Thyroid gland (tissue), 4 donors: ENCODE data around the gene ADO. TPM values are rescaled to one million over a fixed set of nuclear protein-coding genes. Genes with fewer than 3 reads are reported as not detected.

Experiments used
- DNase-seq, 2 donors: peaks; one replicate each; pipeline ENCODE4 v3.0.0-alpha.2; 2019
- H3K27ac ChIP-seq, 3 donors: fragments of 200-600 bp; sonication (generic); 1 replicate in 2 of 3; 2 replicates in 1 of 3; pipeline ENCODE4 v1.5.1; 2016 to 2019; ENCODE audit warnings: mild to moderate bottlenecking in 1 of 3, moderate library complexity in 1 of 3
- H3K27me3 ChIP-seq: fragments of 200-600 bp; sonication (generic); one replicate; pipeline ENCODE4 v1.5.1; 2019
- H3K36me3 ChIP-seq, 2 donors: fragments of 200-600 bp; sonication (generic); one replicate each; pipeline ENCODE4 v1.5.1; 2016 to 2019
- H3K4me1 ChIP-seq, 2 donors: fragments of 200-600 bp; sonication (generic); one replicate each; pipeline ENCODE4 v1.5.1; 2017 to 2019
- H3K4me3 ChIP-seq, 3 donors: fragments of 200-600 bp; sonication (generic); replicated peaks in 1 of 3; 1 replicate in 2 of 3; 2 replicates in 1 of 3; pipeline ENCODE4 v1.5.1; 2016; ENCODE audit warnings: mild to moderate bottlenecking in 1 of 3
- H3K9me3 ChIP-seq: fragments of 200-600 bp; sonication (generic); one replicate; pipeline ENCODE4 v1.5.1; 2017
- POLR2A ChIP-seq, 2 donors: fragments of 450-650 bp; IDR thresholded peaks; one replicate each; pipeline ENCODE4 v1.6.1; 2017; ENCODE audit warnings: antibody characterized with exemption in 2 of 2, mild to moderate bottlenecking in 2 of 2, moderate library complexity in 1 of 2
- WGBS, 2 donors: methylation state at CpG; one replicate each; pipeline ENCODE4 v1.1.5; 2017; 5-methylcytosine and 5-hydroxymethylcytosine counted together
- intact Hi-C: fragments of 100-400 bp; cut with DNase I; formaldehyde crosslinking; loops from one replicate; pipeline ENCODE4 v1.15.1; 2023
- total RNA-seq, 4 donors: library from RNA; depleted of rRNA; stranded (reverse); fragments of >200 nt; gene quantifications; one replicate each; pipeline ENCODE4 v1.2.3, GENCODE V29; 2016
- TF ChIP-seq, protein P1 (sequence below), 6 experiments: fragments of 200-600 bp in 3 of 6; fragments of 450-650 bp in 3 of 6; sonication (generic) in 3 of 6; IDR thresholded peaks; one replicate each; pipeline ENCODE4 v1.5.1; 2016 to 2019; ENCODE audit warnings: antibody characterized with exemption in 6 of 6, mild to moderate bottlenecking in 2 of 6, inconsistent platforms in 1 of 6, moderate library complexity in 1 of 6

Gene ADO
- total RNA-seq, 4 donors from 2014 or later, result 21.8 to 29.7 (median 24.6) TPM

- H3K27me3 ChIP-seq, result no peaks in the 10 kb centered on the region
- H3K36me3 ChIP-seq, result no peaks in the 10 kb centered on the region
- 84 to 87% methylated on average over 2 of the region's 2 CpGs for WGBS, 2 donors
- no peak for TF ChIP-seq POLR2A (IDR thresholded peaks at IDR 0.05)
- TF ChIP-seq, protein P1, sequence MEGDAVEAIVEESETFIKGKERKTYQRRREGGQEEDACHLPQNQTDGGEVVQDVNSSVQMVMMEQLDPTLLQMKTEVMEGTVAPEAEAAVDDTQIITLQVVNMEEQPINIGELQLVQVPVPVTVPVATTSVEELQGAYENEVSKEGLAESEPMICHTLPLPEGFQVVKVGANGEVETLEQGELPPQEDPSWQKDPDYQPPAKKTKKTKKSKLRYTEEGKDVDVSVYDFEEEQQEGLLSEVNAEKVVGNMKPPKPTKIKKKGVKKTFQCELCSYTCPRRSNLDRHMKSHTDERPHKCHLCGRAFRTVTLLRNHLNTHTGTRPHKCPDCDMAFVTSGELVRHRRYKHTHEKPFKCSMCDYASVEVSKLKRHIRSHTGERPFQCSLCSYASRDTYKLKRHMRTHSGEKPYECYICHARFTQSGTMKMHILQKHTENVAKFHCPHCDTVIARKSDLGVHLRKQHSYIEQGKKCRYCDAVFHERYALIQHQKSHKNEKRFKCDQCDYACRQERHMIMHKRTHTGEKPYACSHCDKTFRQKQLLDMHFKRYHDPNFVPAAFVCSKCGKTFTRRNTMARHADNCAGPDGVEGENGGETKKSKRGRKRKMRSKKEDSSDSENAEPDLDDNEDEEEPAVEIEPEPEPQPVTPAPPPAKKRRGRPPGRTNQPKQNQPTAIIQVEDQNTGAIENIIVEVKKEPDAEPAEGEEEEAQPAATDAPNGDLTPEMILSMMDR (IDR thresholded peaks at IDR 0.05), result no peak
- no peaks in the 10 kb centered on the region for H3K4me1 ChIP-seq
- H3K27ac ChIP-seq, result no peak overlapping the region
- intact Hi-C loops, result no loop called here
- H3K4me3 ChIP-seq, result no peak overlapping the region
- no peak for DNase-seq
- H3K9me3 ChIP-seq, result no peaks in the 10 kb centered on the region
Observed at GRCh38 chr10:62839590-62839989, 35.1 kb downstream of the ADO start.

DNA sequence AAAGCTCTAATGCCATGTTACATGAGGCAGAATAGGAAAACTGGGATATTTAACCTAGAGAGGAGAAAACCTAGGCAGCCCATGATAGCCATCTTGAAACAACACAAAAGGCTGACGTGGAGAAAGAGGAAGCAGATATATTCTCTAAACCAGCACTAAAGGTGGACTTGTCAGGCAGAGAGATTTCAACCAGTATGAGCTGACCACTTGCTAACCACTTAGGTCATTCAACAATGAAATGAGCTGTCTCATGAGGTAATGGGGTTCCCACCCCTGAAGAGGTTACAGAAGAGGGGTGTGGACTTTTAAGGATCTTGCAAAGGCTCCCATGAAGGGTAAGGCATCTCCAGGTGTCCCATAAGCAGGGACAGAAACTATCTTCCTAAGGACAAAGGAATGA, 38.5 kb downstream of the ADO start:
- WGBS, 2 donors, result 70 to 72% methylated on average over 1 of the region's 1 CpG
- TF ChIP-seq, protein P1 (IDR thresholded peaks at IDR 0.05), result no peak
- no peak for TF ChIP-seq POLR2A (IDR thresholded peaks at IDR 0.05)
- intact Hi-C loops, result no loop called here
- H3K27ac ChIP-seq, result no peak overlapping the region
- no peaks in the 10 kb centered on the region for H3K36me3 ChIP-seq
- H3K4me1 ChIP-seq, result no peaks in the 10 kb centered on the region
- H3K9me3 ChIP-seq, result no peaks in the 10 kb centered on the region
- no peak for DNase-seq
- H3K27me3 ChIP-seq, result no peaks in the 10 kb centered on the region
- no peak overlapping the region for H3K4me3 ChIP-seq

- 81 to 87% methylated on average over 3 of the region's 3 CpGs for WGBS, 2 donors
- DNase-seq, result no peak
- H3K27ac ChIP-seq, result no peak overlapping the region
- intact Hi-C loops, result no loop called here
- H3K9me3 ChIP-seq, result no peaks in the 10 kb centered on the region
- H3K4me1 ChIP-seq, result no peaks in the 10 kb centered on the region
- no peak overlapping the region for H3K4me3 ChIP-seq
- no peaks in the 10 kb centered on the region for H3K36me3 ChIP-seq
- TF ChIP-seq, protein P1 (IDR thresholded peaks at IDR 0.05), result no peak
- H3K27me3 ChIP-seq, result no peaks in the 10 kb centered on the region
Observed at GRCh38 chr10:62843600-62843999, 39.1 kb downstream of the ADO start.

- no peaks in the 10 kb centered on the region for H3K36me3 ChIP-seq
- no peaks in the 10 kb centered on the region for H3K27me3 ChIP-seq
- 76 to 86% methylated on average over 7 of the region's 7 CpGs for WGBS, 2 donors
- H3K4me3 ChIP-seq, result no peak overlapping the region
- intact Hi-C loops, result no loop called here
- no peak for DNase-seq
- H3K9me3 ChIP-seq, result no peaks in the 10 kb centered on the region
- TF ChIP-seq, protein P1 (IDR thresholded peaks at IDR 0.05), result no peak
- no peak for TF ChIP-seq POLR2A (IDR thresholded peaks at IDR 0.05)
- no peak overlapping the region for H3K27ac ChIP-seq
- no peaks in the 10 kb centered on the region for H3K4me1 ChIP-seq
Observed at GRCh38 chr10:62844280-62845011, 39.9 kb downstream of the ADO start.

- TF ChIP-seq, protein P1 (IDR thresholded peaks at IDR 0.05), result no peak
- TF ChIP-seq POLR2A (IDR thresholded peaks at IDR 0.05), result no peak
- no peak overlapping the region for H3K4me3 ChIP-seq
- H3K4me1 ChIP-seq, result no peaks in the 10 kb centered on the region
- no peak for DNase-seq
- H3K36me3 ChIP-seq, result no peaks in the 10 kb centered on the region
- intact Hi-C loops, result no loop called here
- H3K27ac ChIP-seq, result no peak overlapping the region
- H3K27me3 ChIP-seq, result no peaks in the 10 kb centered on the region
- no peaks in the 10 kb centered on the region for H3K9me3 ChIP-seq
Observed at GRCh38 chr10:62847433-62847832, 42.9 kb downstream of the ADO start.
